ENCODE results near the gene DYSF. TPM values are rescaled to one million over a fixed set of nuclear protein-coding genes. Genes with fewer than 3 reads are reported as not detected.

DYSF gene
- total RNA-seq, 1 experiment from 2014 or later = 2.2 TPM

- Mint-ChIP-seq H3K4me1 (ENCODE audit: low read depth, unreplicated experiment) (no peaks in the 10 kb centered on the region), H3K27ac (ENCODE audit: unreplicated experiment) (no peak overlapping the region), H3K9me3 (ENCODE audit: unreplicated experiment) (no peaks in the 10 kb centered on the region), H3K36me3 (ENCODE audit: insufficient read depth, unreplicated experiment) (no peaks in the 10 kb centered on the region), H3K27me3 (ENCODE audit: insufficient read depth, unreplicated experiment) (no peaks in the 10 kb centered on the region), H3K4me3 (ENCODE audit: unreplicated experiment) (no peak overlapping the region)
- ChIA-PET POLR2A (no interaction called here), CTCF (no interaction called here)
- H3K27me3 ChIP-seq (replicated peaks; ENCODE audit: control insufficient read depth, insufficient read depth, low read length) = no peaks in the 10 kb centered on the region
- BruUV-seq (replicated peaks) = no TSS peak
- no peak for DNase-seq
- intact Hi-C loops (cut with micrococcal nuclease; ENCODE audit: unreplicated experiment) = no loop called here
- H3K4me1 ChIP-seq = 0 out of 2 replicates have a peak, but pooled peaks cover 3% of the 10 kb centered on the region
- H3K4me3 ChIP-seq (ENCODE audit: low read depth, low read length) = no peak overlapping the region
- no peak for TF ChIP-seq CTCF (IDR thresholded peaks at IDR 0.05; ENCODE audit: insufficient read depth in 1 of 2, low read depth in 1 of 2, low read length in 1 of 2, severe bottlenecking in 1 of 2, unreplicated experiment in 1 of 2)
- no peaks in the 10 kb centered on the region for H3K36me3 ChIP-seq (ENCODE audit: control insufficient read depth, insufficient read depth, low read length)
- H3K9me3 ChIP-seq = no peaks in the 10 kb centered on the region
Observed at GRCh38 chr2:71496156-71496770, 42.9 kb downstream of the DYSF start.

- intact Hi-C loops (cut with micrococcal nuclease; ENCODE audit: unreplicated experiment) = no loop called here
Observed at GRCh38 chr2:71498261-71498701, 44.9 kb downstream of the DYSF start.

GRCh38 chr2:71499691-71500090 is 46.3 kb downstream of the DYSF start:
- no peaks in the 10 kb centered on the region for H3K9me3 ChIP-seq
- no peak for TF ChIP-seq CTCF (IDR thresholded peaks at IDR 0.05; ENCODE audit: insufficient read depth in 1 of 2, low read depth in 1 of 2, low read length in 1 of 2, severe bottlenecking in 1 of 2, unreplicated experiment in 1 of 2)
- H3K36me3 Mint-ChIP-seq (ENCODE audit: insufficient read depth, unreplicated experiment) = no peaks in the 10 kb centered on the region
- 0 out of 2 replicates have a peak, but pooled peaks cover 3% of the 10 kb centered on the region for H3K4me1 ChIP-seq
- DNase-seq = no peak
- H3K27me3 Mint-ChIP-seq (ENCODE audit: insufficient read depth, unreplicated experiment) = no peaks in the 10 kb centered on the region
- no peak overlapping the region for H3K27ac Mint-ChIP-seq (ENCODE audit: unreplicated experiment)
- no TSS peak for BruUV-seq (replicated peaks)
- CTCF ChIA-PET = interaction anchor here (0.6 to 1.2 kb wide), 2 partner anchors 47 to 168 kb away, joined by 3 to 4 read pairs; partner anchors contain the start of genes DYSF and ZNF638
- no peaks in the 10 kb centered on the region for H3K9me3 Mint-ChIP-seq (ENCODE audit: unreplicated experiment)
- H3K4me1 Mint-ChIP-seq (ENCODE audit: low read depth, unreplicated experiment) = no peaks in the 10 kb centered on the region
- no peak overlapping the region for H3K4me3 ChIP-seq (ENCODE audit: low read depth, low read length)
- H3K4me3 Mint-ChIP-seq (ENCODE audit: unreplicated experiment) = no peak overlapping the region
- POLR2A ChIA-PET = no interaction called here
- H3K36me3 ChIP-seq (ENCODE audit: control insufficient read depth, insufficient read depth, low read length) = no peaks in the 10 kb centered on the region
- intact Hi-C loops (cut with micrococcal nuclease; ENCODE audit: unreplicated experiment) = no loop called here
- no peaks in the 10 kb centered on the region for H3K27me3 ChIP-seq (replicated peaks; ENCODE audit: control insufficient read depth, insufficient read depth, low read length)

More at GRCh38 chr2:71498261-71498701, 44.9 kb downstream of the DYSF start:
- DNase-seq = no peak
- no peak for TF ChIP-seq CTCF (IDR thresholded peaks at IDR 0.05; ENCODE audit: insufficient read depth in 1 of 2, low read depth in 1 of 2, low read length in 1 of 2, severe bottlenecking in 1 of 2, unreplicated experiment in 1 of 2)
- no peak overlapping the region for H3K4me3 Mint-ChIP-seq (ENCODE audit: unreplicated experiment)
- H3K9me3 ChIP-seq = no peaks in the 10 kb centered on the region
- no TSS peak for BruUV-seq (replicated peaks)
- POLR2A ChIA-PET = no interaction called here
- no peaks in the 10 kb centered on the region for H3K36me3 ChIP-seq (ENCODE audit: control insufficient read depth, insufficient read depth, low read length)
- no peaks in the 10 kb centered on the region for H3K27me3 Mint-ChIP-seq (ENCODE audit: insufficient read depth, unreplicated experiment)
- no peaks in the 10 kb centered on the region for H3K4me1 Mint-ChIP-seq (ENCODE audit: low read depth, unreplicated experiment)
- H3K9me3 Mint-ChIP-seq (ENCODE audit: unreplicated experiment) = no peaks in the 10 kb centered on the region
- CTCF ChIA-PET = no interaction called here
- H3K27me3 ChIP-seq (replicated peaks; ENCODE audit: control insufficient read depth, insufficient read depth, low read length) = no peaks in the 10 kb centered on the region
- H3K4me3 ChIP-seq (ENCODE audit: low read depth, low read length) = no peak overlapping the region
- H3K36me3 Mint-ChIP-seq (ENCODE audit: insufficient read depth, unreplicated experiment) = no peaks in the 10 kb centered on the region
- 0 out of 2 replicates have a peak, but pooled peaks cover 3% of the 10 kb centered on the region for H3K4me1 ChIP-seq
- H3K27ac Mint-ChIP-seq (ENCODE audit: unreplicated experiment) = no peak overlapping the region

Data from Caco-2 (cell line).